Common myeloid progenitor, CD34-positive (primary cell): ENCODE data around the gene PTPRG.
"Not testable (repeated sequence)": the region's sequence is repeated elsewhere in the genome, so short reads cannot be mapped to it uniquely, and the experiment has no call there.

Experiments used
- CTCF ChIA-PET: fragments of 350-600 bp; sonication (Branson Sonifier 250); formaldehyde crosslinking; loops from one replicate; lab custom pipeline; 2021; ENCODE audit warnings: antibody characterized with exemption; lab: Charles Lee
- POLR2A ChIA-PET: fragments of 350-600 bp; sonication (Branson Sonifier 250); formaldehyde crosslinking; loops from one replicate; lab custom pipeline; 2021; ENCODE audit warnings: antibody characterized with exemption; lab: Charles Lee
- DNase-seq, 3 donors: peaks; one replicate each; pipeline versions ENCODE4 v3.0.0 to v3.0.0-alpha.2; 2013
- H3K27ac ChIP-seq, 2 experiments: 1 replicate in 1 of 2; 2 replicates in 1 of 2; pipeline ENCODE4 v1.7.0; 2013; ENCODE audit warnings: inconsistent platforms in 2 of 2, low read length in 2 of 2, mild to moderate bottlenecking in 2 of 2, low read depth in 1 of 2, moderate library complexity in 1 of 2; ENCODE audit not compliant: severe bottlenecking in 2 of 2, insufficient read depth in 1 of 2, poor library complexity in 1 of 2
- H3K27me3 ChIP-seq, 5 experiments: replicated peaks in 2 of 5; 1 replicate in 3 of 5; 2 replicates in 2 of 5; pipeline versions ENCODE4 v1.6.1 to v1.7.0; 2013; ENCODE audit warnings: low read length in 4 of 5, mild to moderate bottlenecking in 2 of 5, moderate library complexity in 2 of 5, inconsistent platforms in 1 of 5; ENCODE audit not compliant: insufficient read depth in 5 of 5, control insufficient read depth in 4 of 5
- H3K36me3 ChIP-seq, 4 experiments: 1 replicate in 2 of 4; 2 replicates in 2 of 4; pipeline versions ENCODE4 v1.6.1 to v1.7.0; 2013; ENCODE audit warnings: low read length in 3 of 4, control low read depth in 1 of 4, mild to moderate bottlenecking in 1 of 4; ENCODE audit not compliant: control insufficient read depth in 4 of 4, insufficient read depth in 4 of 4
- H3K4me1 ChIP-seq, 4 experiments: 1 replicate in 3 of 4; 2 replicates in 1 of 4; pipeline versions ENCODE4 v1.6.1 to v1.7.1; 2013; ENCODE audit warnings: low read length in 3 of 4, mild to moderate bottlenecking in 3 of 4, control low read depth in 1 of 4, inconsistent platforms in 1 of 4, moderate library complexity in 1 of 4; ENCODE audit not compliant: control insufficient read depth in 4 of 4, insufficient read depth in 4 of 4; ENCODE audit errors: control extremely low read depth in 1 of 4
- H3K4me3 ChIP-seq, 7 experiments: 1 replicate in 4 of 7; 2 replicates in 3 of 7; pipeline versions ENCODE4 v1.5.1 to v1.7.0; 2013; ENCODE audit warnings: mild to moderate bottlenecking in 7 of 7, low read length in 6 of 7, moderate library complexity in 6 of 7, inconsistent platforms in 2 of 7, low read depth in 2 of 7, control low read depth in 1 of 7; ENCODE audit not compliant: insufficient read depth in 4 of 7, control insufficient read depth in 1 of 7; ENCODE audit errors: extremely low read depth in 1 of 7
- H3K9me3 ChIP-seq, 5 experiments: 1 replicate in 4 of 5; 2 replicates in 1 of 5; pipeline versions ENCODE4 v1.6.1 to v1.7.1; 2013; ENCODE audit warnings: low read length in 4 of 5, mild to moderate bottlenecking in 2 of 5, inconsistent platforms in 1 of 5, low read depth in 1 of 5, moderate library complexity in 1 of 5; ENCODE audit not compliant: control insufficient read depth in 4 of 5, insufficient read depth in 2 of 5; ENCODE audit errors: control extremely low read depth in 1 of 5
- WGBS: methylation state at CpG from one replicate; pipeline ENCODE4 v1.1.5; 2013; ENCODE audit not compliant: insufficient coverage; 5-methylcytosine and 5-hydroxymethylcytosine counted together

The PTPRG gene

DNA sequence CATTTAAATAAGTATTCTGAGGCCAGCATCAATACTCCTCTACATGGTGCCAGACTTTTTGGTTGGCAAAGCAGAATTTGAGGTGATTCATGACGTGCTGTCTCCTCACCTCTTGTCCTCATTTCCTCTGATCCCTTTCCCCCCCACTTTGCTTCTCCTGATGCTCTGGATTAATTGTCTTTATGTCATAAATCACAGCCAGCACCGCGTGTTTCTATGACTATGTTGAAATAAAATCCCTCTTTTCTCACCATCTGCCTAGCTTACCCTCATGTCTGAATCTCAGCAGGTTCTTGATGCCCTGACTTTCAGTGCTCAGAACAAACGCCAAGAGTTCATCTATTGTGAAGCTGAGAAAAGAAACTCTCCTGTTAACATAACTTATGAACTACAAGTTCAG is 19.7 kb upstream of the PTPRG start:
- Histone ChIP-seq H3K4me1 (no peaks in the 10 kb centered on the region), H3K27ac (no peak overlapping the region), H3K4me3 (no peak overlapping the region), H3K9me3 (peaks cover 0 to 2% (median 0%) of the 10 kb centered on the region in 5 experiments), H3K27me3 (peaks cover 0 to 4% (median 0%) of the 10 kb centered on the region in 5 experiments), H3K36me3 (no peaks in the 10 kb centered on the region)
- WGBS = 68% methylated on average over 3 of the region's 4 CpGs
- DNase-seq = no peak
- POLR2A ChIA-PET = no interaction called here
- CTCF ChIA-PET = no interaction called here

DNA sequence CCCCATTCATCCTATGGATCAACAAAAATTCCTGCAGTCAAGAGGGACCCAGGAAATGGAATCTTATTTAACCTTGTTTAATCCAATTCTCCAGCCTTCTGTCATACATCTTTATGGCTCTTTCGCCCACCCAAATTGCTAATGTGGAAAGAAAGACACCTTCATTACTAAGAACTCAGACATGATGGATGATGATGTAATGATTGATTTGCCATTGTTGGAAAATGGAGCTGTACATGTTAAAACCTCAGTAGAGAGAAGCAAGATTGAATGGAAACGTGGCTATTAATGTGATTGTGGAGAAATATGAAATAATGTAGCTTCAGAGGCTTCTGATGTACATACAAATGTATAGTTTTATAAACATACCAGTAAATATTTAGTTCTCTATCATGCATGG is 15.7 kb upstream of the PTPRG start:
- Histone ChIP-seq H3K27ac (no peak overlapping the region), H3K27me3 (peaks cover 0 to 3% (median 0%) of the 10 kb centered on the region in 5 experiments), H3K9me3 (peaks cover 0 to 2% (median 0%) of the 10 kb centered on the region in 5 experiments), H3K36me3 (no peaks in the 10 kb centered on the region), H3K4me3 (no peak overlapping the region), H3K4me1 (no peaks in the 10 kb centered on the region)
- POLR2A ChIA-PET = no interaction called here
- CTCF ChIA-PET = no interaction called here
- no peak for DNase-seq
- WGBS = no CpG with 5 or more reads among the region's 2 CpGs

DNA sequence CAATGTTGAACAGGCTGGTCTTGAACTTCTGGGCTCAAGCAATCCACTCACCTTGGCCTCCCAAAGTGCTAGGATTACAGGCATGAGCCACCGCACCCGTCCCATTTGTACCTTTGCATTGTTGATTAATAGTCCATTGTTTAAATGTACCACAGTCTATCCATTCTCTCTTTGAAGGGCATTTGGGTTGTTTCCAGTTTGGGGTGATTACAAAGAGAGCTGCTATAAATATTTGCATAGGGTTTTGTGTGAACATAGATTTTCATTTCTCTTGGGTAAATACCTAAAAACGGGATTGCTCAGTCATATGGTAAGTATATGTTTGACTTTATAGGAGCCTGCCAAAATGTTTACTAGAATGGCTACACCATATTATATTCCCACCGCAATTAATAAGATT is 13.7 kb upstream of the PTPRG start:
- no peak overlapping the region for H3K4me3 ChIP-seq
- peaks cover 0 to 3% (median 0%) of the 10 kb centered on the region in 5 experiments for H3K27me3 ChIP-seq
- no peaks in the 10 kb centered on the region for H3K36me3 ChIP-seq
- H3K9me3 ChIP-seq = peaks cover 0 to 2% (median 0%) of the 10 kb centered on the region in 5 experiments
- CTCF ChIA-PET = no interaction called here
- no peaks in the 10 kb centered on the region for H3K4me1 ChIP-seq
- POLR2A ChIA-PET = no interaction called here
- no peak overlapping the region for H3K27ac ChIP-seq
- no peak for DNase-seq
- WGBS = 100% methylated on average over 2 of the region's 4 CpGs

DNA sequence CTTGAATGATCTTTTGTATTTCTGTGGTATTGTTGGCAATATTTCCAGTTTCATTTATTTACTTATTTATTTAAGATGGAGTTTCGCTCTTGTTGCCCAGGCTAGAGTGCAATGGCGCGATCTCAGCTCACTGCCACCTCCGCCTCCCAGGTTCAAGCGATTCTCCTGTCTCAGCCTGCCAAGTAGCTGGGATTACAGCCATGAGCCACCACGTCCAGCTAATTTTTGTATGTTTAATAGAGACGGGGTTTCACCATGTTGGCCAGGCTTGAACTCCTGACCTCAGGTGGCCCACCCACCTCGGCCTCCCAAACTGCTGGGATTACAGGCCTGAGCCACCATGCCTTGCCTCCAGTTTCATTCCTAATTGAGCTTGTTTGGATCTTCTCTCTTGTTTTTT is 8.7 kb upstream of the PTPRG start:
- CTCF ChIA-PET, DNase-seq, H3K36me3 ChIP-seq, POLR2A ChIA-PET, H3K9me3 ChIP-seq, H3K4me1 ChIP-seq, H3K27ac ChIP-seq, H3K4me3 ChIP-seq: not testable (repeated sequence)
- H3K27me3 ChIP-seq = peaks cover 0 to 15% (median 9%) of the 10 kb centered on the region in 5 experiments
- 97% methylated on average over 8 of the region's 8 CpGs for WGBS

DNA sequence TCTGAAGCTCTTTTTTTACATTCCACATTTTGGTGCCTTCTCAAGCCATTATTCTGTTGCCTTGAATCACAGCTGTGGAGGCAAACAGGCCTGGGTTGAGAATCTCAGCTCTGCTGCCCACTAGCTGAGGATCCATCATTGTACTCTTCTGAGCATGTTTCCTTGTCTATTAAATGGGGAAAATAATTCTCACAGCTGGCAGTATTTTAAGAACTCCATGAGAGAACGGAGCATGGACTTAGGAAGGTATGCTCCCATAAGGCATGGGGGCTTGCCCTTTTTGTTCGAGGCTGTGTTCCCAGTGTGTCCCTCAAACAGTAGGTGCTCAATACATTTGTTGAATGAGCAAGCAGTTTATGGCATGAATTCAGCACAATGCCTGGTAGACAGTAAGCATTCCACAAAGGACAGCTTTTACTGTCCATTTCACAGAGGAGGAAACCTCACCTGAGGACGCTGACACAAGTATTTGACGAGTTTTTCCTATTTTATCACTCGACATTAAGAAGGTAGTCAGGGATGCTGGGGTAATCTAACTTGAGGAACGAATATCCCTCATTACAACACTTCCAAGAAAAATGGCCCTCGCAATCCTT is 2.1 kb upstream of the PTPRG start:
- ChIA-PET CTCF (no interaction called here), POLR2A (no interaction called here)
- H3K27me3 ChIP-seq = peaks cover 22 to 77% (median 42%) of the 10 kb centered on the region in 5 experiments
- H3K9me3 ChIP-seq = peaks cover 0 to 9% (median 0%) of the 10 kb centered on the region in 5 experiments
- H3K36me3 ChIP-seq = no peaks in the 10 kb centered on the region
- WGBS = 94% methylated on average over 2 of the region's 7 CpGs
- H3K4me1 ChIP-seq = peaks cover 0 to 39% (median 25%) of the 10 kb centered on the region in 4 experiments
- no peak overlapping the region for H3K27ac ChIP-seq
- H3K4me3 ChIP-seq = no peak overlapping the region
- no peak for DNase-seq

DNA sequence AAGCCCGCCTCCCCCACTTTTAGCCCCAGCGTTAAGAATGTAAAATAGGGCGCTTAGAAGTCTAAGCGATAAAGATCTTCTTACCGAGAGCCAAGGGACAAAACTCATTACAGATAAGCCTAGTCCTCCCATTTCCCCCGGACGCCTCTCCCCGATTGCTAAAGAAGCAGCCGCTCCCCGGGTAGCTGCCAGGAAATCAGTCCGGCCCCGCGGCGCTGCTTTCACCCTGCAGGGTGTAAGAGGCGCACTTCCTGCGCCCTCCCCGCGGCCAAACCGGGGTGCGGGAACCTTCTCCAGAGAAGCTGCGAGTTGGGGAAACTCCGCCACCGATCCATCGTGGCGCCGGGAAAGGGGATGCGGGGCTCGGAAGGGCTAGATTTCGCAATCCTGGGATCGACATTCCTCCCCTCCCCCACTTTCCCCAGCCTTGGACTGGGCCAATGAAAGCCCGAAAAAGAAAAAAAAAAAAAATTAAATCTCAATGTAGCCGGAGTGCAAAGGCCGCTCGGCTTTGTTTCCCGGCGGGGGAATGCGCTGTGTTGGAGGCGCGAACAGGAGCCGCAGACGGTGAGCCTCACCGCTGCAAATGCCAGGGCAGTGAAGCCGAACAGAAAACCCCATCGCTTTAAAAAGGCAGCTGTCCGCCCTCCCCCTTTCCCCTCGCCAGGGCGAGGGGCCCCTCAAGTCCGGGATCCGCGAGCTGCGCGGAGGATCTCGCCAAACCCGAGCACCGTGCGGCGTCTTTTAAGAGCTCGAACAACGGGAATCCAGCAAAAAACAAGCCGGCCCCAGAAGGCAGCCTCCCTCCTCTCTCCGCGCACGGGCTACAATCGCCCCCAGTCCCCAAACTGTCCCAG is 626 bp upstream of the PTPRG start:
- H3K27ac ChIP-seq = no peak overlapping the region
- H3K4me1 ChIP-seq = peaks cover 0 to 41% (median 26%) of the 10 kb centered on the region in 4 experiments
- 0% methylated on average over 44 of the region's 64 CpGs for WGBS
- peaks cover 0 to 9% (median 0%) of the 10 kb centered on the region in 5 experiments for H3K9me3 ChIP-seq
- H3K4me3 ChIP-seq = peak overlapping the region; percentile 15 to 77 (median 61)
- CTCF ChIA-PET = no interaction called here
- POLR2A ChIA-PET = no interaction called here
- DNase-seq = peak in 2 of 3 donors; percentile 31 to 37
- H3K27me3 ChIP-seq = peaks cover 30 to 86% (median 47%) of the 10 kb centered on the region in 5 experiments
- H3K36me3 ChIP-seq = no peaks in the 10 kb centered on the region
